ENCODE results near the gene NPDC1. TPM values are rescaled to one million over a fixed set of nuclear protein-coding genes. Genes with fewer than 3 reads are reported as not detected.
A peak's percentile ranks its signal among the peaks of the same experiment; 100 is the strongest.

The NPDC1 gene
- total RNA-seq, 1 donor from 2014 or later = 260 TPM

DNA sequence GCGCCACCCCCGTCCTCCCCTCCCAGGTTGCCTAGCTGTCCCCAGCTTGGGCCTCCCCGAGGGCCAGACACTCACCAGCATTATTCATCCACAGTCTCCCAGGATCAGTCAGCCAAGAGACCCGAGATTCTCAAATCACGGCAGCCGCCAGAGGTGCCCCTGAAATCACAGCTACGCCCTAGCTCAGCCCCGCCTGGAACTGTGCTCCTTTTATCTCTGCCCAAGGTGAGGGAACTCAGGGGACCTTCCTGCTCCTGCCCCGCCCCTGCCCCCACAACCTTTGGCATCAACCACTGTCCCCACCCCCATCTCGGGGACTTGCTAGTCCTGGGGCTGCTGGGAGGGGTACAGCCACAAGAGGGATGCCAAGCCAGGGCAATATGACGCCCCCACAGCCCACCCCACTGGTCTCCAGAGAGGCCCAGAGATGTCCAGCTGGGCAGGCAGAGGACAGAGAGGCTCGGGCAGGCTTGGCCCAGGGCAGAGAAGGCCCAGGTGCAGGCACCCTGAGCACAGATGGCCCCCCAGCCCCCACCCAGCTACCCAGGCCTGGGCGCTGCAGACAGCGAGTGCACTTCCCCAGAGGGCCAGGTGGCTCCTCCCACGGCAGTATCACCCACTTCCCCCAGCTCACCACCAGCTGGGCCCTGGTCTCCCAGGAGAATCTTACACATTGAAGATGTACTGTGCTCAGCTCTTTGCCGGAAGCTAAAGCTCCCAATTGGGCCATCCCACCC lies 13.9 kb downstream of the NPDC1 start, which contains the start of gene FUT7:
FUT7 (minus strand) TSS at position 185 of the 737 bp plus-strand sequence; CDS start at position 88, 97 bp downstream.
- Mint-ChIP-seq H3K27ac (ENCODE audit: unreplicated experiment) (no peak within 1 kb of the TSS), H3K27me3 (ENCODE audit: unreplicated experiment) (peaks cover 12% of the 10 kb centered on the region), H3K4me1 (ENCODE audit: low read depth, unreplicated experiment) (peaks cover 2% of the 10 kb centered on the region), H3K4me3 (ENCODE audit: unreplicated experiment) (no peak within 1 kb of the TSS), H3K9me3 (ENCODE audit: unreplicated experiment) (peaks cover 3% of the 10 kb centered on the region), H3K36me3 (ENCODE audit: unreplicated experiment) (no peaks in the 10 kb centered on the region)
- no peak for TF ChIP-seq CTCF (IDR thresholded peaks at IDR 0.05; ENCODE audit: partially characterized antibody, unreplicated experiment)
- DNase-seq = no peak

DNA sequence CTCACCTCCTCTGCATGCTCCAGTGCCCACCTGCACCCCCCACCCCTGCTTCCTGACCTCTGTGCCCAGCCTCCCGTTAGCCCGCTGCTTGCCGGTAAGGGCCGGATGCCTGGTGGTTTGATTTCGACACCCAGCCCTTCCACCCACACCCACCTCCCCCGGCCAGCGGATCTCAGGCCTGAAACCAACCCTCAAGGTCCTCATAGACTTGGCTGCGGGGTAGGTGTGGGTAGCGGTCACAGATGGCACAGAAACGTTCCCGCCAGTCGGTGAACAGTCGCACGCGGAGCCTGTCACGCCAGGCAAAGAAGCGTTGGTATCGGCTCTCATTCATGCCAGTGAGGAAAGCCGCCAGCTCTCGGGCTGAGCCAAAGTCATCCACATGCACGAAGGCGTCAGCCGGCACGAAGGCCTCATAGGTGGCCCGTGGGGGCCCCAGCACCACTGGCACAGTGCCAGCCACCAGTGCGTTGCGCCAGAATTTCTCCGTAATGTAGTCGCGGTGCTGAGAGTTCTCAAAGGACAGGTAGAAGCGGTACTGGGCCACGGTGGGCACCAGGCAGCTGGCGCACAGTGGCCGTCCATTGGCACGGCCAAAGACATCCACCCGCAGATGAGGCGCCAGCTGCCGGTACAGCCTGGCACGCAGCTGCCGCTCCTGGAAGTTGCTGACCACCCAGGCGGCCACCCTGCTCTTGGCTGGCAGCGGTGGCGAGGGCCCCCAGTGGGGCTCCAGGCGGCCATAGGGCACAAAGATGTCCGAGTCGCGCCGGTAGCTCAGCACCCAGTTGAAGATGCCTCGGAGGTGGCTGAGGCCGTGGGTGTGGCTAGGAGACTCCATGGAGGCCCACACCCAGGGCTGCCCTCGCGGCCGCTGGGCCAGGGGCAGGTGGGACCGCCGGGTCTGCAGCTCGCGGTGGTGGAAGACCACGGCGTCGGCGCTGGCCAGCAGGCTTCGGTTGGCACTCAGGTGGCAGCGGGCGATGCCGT lies 15.1 kb downstream of the NPDC1 start:
- Mint-ChIP-seq H3K36me3 (ENCODE audit: unreplicated experiment) (no peaks in the 10 kb centered on the region), H3K27ac (ENCODE audit: unreplicated experiment) (no peak overlapping the region), H3K27me3 (ENCODE audit: unreplicated experiment) (peaks cover 12% of the 10 kb centered on the region), H3K4me1 (ENCODE audit: low read depth, unreplicated experiment) (peaks cover 2% of the 10 kb centered on the region), H3K9me3 (ENCODE audit: unreplicated experiment) (peaks cover 3% of the 10 kb centered on the region), H3K4me3 (ENCODE audit: unreplicated experiment) (no peak overlapping the region)
- no peak for DNase-seq
- TF ChIP-seq CTCF (IDR thresholded peaks at IDR 0.05; ENCODE audit: partially characterized antibody, unreplicated experiment) = no peak

DNA sequence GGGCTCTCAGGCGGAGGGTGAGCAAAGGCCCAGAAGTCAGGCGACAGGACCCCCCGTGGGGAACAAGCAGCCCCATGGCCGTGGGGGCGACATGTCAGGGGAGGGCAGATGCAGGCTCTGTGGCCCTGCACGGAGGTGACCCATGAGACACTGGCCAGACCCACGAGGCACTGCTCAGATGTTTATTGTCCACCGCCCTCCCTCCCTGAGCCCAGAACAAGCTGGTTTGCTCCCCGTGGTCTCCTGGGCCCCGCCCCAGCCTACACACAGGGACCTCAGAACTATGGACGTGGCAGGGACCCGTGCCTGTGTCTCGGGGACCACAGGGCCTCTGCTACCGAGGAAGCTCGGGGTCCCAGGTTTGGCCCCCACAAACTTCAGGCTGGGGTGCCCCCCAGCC lies 16.0 kb downstream of the NPDC1 start:
- TF ChIP-seq CTCF (IDR thresholded peaks at IDR 0.05; ENCODE audit: partially characterized antibody, unreplicated experiment) = no peak
- no peak for DNase-seq
- H3K4me3 Mint-ChIP-seq (ENCODE audit: unreplicated experiment) = no peak overlapping the region
- peaks cover 2% of the 10 kb centered on the region for H3K4me1 Mint-ChIP-seq (ENCODE audit: low read depth, unreplicated experiment)
- peaks cover 12% of the 10 kb centered on the region for H3K27me3 Mint-ChIP-seq (ENCODE audit: unreplicated experiment)
- H3K9me3 Mint-ChIP-seq (ENCODE audit: unreplicated experiment) = peaks cover 3% of the 10 kb centered on the region
- no peaks in the 10 kb centered on the region for H3K36me3 Mint-ChIP-seq (ENCODE audit: unreplicated experiment)
- no peak overlapping the region for H3K27ac Mint-ChIP-seq (ENCODE audit: unreplicated experiment)

DNA sequence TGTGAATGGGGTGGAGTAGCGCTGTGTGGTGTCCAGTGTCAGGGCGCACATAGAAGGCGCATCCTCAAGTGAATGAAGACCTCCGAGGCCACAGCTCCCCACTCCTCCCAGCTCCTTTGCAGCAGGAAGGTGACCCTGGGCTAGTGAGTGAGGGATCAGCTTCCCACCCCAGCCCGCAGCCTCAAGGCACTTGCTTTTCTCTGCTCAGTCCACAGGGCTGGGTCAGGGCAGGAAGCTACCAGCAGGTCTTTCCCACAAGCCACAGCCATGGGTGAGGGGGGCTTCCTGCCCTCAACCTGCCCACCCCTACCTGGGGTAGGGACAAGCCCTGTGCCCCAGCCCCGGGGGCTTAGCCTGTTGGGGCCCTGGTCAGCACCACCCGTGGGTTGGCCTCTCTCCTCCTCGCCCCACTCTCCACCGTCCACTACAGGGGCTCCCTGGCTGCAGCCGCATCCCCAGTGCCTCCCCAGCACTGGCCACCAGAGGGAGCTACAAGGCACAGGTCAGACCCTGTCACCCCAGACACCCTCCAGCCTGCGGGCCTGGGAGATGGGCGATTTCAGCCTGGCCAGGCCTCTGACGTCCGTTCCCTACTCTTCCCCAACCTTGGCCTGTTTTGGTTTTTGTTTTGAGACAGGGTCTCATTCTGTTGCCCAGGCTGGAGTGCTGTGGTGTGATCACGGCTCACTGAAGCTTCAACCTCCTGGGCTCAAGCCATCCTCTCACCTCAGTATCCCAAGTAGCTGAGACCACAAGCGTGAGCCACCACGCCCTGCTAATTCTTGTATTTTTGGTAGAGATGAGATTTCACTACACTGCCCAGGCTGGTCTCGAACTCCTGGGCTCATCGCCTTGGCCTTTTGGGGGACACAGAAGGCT lies 16.7 kb downstream of the NPDC1 start:
- DNase-seq = peak; percentile 94
- Mint-ChIP-seq H3K4me3 (ENCODE audit: unreplicated experiment) (peak overlapping the region; percentile 63), H3K4me1 (ENCODE audit: low read depth, unreplicated experiment) (peaks cover 2% of the 10 kb centered on the region), H3K27ac (ENCODE audit: unreplicated experiment) (no peak overlapping the region), H3K27me3 (ENCODE audit: unreplicated experiment) (peaks cover 12% of the 10 kb centered on the region), H3K36me3 (ENCODE audit: unreplicated experiment) (no peaks in the 10 kb centered on the region), H3K9me3 (ENCODE audit: unreplicated experiment) (peaks cover 3% of the 10 kb centered on the region)
- peak; percentile 85 for TF ChIP-seq CTCF (IDR thresholded peaks at IDR 0.05; ENCODE audit: partially characterized antibody, unreplicated experiment)

Data from glutamatergic neuron (in vitro differentiated cells).